ENCODE results near the gene LTBP1.
"Not testable (repeated sequence)": the region's sequence is repeated elsewhere in the genome, so short reads cannot be mapped to it uniquely, and the experiment has no call there.

GRCh38 chr2:33368524-33368923 is 421.8 kb downstream of the LTBP1 start:
- not testable (repeated sequence) for TF ChIP-seq POLR2AphosphoS5 (IDR thresholded peaks at IDR 0.05; ENCODE audit: insufficient read depth in 1 of 2, low read depth in 1 of 2); CTCF (IDR thresholded peaks at IDR 0.05); POLR2A (IDR thresholded peaks at IDR 0.05)

Measured in vagina (tissue), 2 donors.